Smooth muscle cell (in vitro differentiated cells): ENCODE measurements around the gene APOB. TPM values are rescaled to one million over a fixed set of nuclear protein-coding genes. Genes with fewer than 3 reads are reported as not detected.

Experiments used
- DNase-seq: peaks from one replicate; lab custom pipeline; 2025; ENCODE audit not compliant: unreplicated experiment; lab: John Stamatoyannopoulos, UW
- H2AFZ ChIP-seq: fragments of 200-600 bp; sonication (generic); 2 replicates; pipeline ENCODE4 v1.6.0; 2016; ENCODE audit warnings: antibody characterized with exemption, low read depth, mild to moderate bottlenecking
- H3F3A ChIP-seq: fragments of 200-600 bp; sonication (generic); 2 replicates; pipeline ENCODE4 v1.6.0; 2017; ENCODE audit warnings: antibody characterized with exemption, low read depth
- H3K27ac ChIP-seq: fragments of 200-600 bp; sonication (generic); 2 replicates; pipeline ENCODE4 v1.5.1; 2016; ENCODE audit warnings: low read depth, mild to moderate bottlenecking
- H3K27me3 ChIP-seq: fragments of 200-600 bp; sonication (generic); 2 replicates; pipeline ENCODE4 v1.6.1; 2016; ENCODE audit warnings: low read depth, mild to moderate bottlenecking
- H3K36me3 ChIP-seq: fragments of 200-600 bp; sonication (generic); 2 replicates; pipeline ENCODE4 v1.5.1; 2016; ENCODE audit warnings: low read depth
- H3K4me1 ChIP-seq: fragments of 200-600 bp; sonication (generic); 2 replicates; pipeline ENCODE4 v1.5.1; 2016; ENCODE audit warnings: low read depth
- H3K4me2 ChIP-seq: fragments of 200-600 bp; sonication (generic); 2 replicates; pipeline ENCODE4 v1.6.0; 2016; ENCODE audit warnings: mild to moderate bottlenecking
- H3K4me3 ChIP-seq: fragments of 200-600 bp; sonication (generic); 2 replicates; pipeline ENCODE4 v1.5.1; 2016; ENCODE audit warnings: mild to moderate bottlenecking
- H3K79me2 ChIP-seq: fragments of 200-600 bp; sonication (generic); 2 replicates; pipeline ENCODE4 v1.6.0; 2016; ENCODE audit warnings: low read depth, mild to moderate bottlenecking
- H3K9ac ChIP-seq: fragments of 200-600 bp; sonication (generic); 2 replicates; pipeline ENCODE4 v1.6.0; 2016; ENCODE audit warnings: low read depth
- H3K9me3 ChIP-seq: fragments of 200-600 bp; sonication (generic); replicated peaks from 2 replicates; pipeline ENCODE4 v1.5.1; 2016; ENCODE audit warnings: low read depth
- H4K20me1 ChIP-seq: fragments of 200-600 bp; sonication (generic); 2 replicates; pipeline ENCODE4 v1.6.0; 2016; ENCODE audit warnings: low read depth
- WGBS: methylation state at CpG from one replicate; pipeline ENCODE4 v1.1.7; 2016; ENCODE audit warnings: low lambda C conversion rate; 5-methylcytosine and 5-hydroxymethylcytosine counted together
- polyA plus RNA-seq: library from polyadenylated mRNA; unstranded; fragments of >200 nt; fragmentation: Nextera tagmentation; extraction: Ambion mirVana; gene quantifications from 2 replicates; pipeline ENCODE4 v1.2.1, GENCODE V29; 2016
- total RNA-seq: library from RNA; depleted of rRNA; stranded (reverse); fragments of >200 nt; gene quantifications from 2 replicates; pipeline ENCODE4 v1.2.3, GENCODE V29; 2014
- TF ChIP-seq, protein P1 (sequence below): fragments of 200-600 bp; sonication (generic); IDR thresholded peaks from 2 replicates; pipeline ENCODE4 v1.5.1; 2017; ENCODE audit warnings: borderline replicate concordance, mild to moderate bottlenecking, antibody characterized with exemption; ENCODE audit not compliant: insufficient read depth, poor library complexity, severe bottlenecking

APOB gene
- total and polyA plus RNA-seq, 2 experiments from 2014 or later: under 0.01 to 0.09 TPM

DNA sequence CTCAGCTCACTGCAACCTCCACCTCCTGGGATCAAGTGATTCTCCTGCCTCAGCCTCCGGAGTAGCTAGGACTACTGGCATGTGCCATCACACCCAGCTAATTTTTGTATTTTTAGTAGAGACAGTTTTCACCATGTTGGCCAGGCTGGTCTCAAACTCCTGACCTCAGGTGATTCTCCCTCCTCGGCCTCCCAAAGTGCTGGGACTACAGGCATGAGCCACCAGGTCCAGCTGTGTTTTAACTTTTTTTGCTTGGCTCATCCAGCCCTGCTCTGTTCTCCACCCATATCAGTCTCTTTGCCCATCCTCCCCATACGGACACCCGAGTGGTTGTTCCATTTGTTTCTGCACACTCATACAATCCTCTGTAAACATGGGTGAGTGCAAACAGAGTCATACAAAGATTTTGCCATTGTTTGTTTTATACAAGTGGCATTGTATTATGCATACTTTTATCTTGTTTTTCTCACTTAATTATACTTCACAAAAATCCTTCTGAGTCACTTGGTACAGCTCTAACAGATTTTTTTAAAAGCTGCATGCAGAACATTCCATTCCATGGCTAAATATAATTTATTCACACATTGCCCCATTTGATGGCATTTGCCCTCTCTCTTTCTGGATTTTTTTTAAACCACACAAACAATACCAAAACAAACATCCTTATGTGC is 5.3 kb downstream of the APOB start:
- 85% methylated on average over 4 of the region's 4 CpGs for WGBS
- H3K4me2 ChIP-seq: no peak overlapping the region
- no peak overlapping the region for H2AFZ ChIP-seq
- peaks cover 6% of the 10 kb centered on the region for H3K4me1 ChIP-seq
- no peaks in the 10 kb centered on the region for H3K9me3 ChIP-seq
- no peaks in the 10 kb centered on the region for H3K79me2 ChIP-seq
- DNase-seq: no peak
- H3F3A ChIP-seq: no peaks in the 10 kb centered on the region
- TF ChIP-seq, protein P1, sequence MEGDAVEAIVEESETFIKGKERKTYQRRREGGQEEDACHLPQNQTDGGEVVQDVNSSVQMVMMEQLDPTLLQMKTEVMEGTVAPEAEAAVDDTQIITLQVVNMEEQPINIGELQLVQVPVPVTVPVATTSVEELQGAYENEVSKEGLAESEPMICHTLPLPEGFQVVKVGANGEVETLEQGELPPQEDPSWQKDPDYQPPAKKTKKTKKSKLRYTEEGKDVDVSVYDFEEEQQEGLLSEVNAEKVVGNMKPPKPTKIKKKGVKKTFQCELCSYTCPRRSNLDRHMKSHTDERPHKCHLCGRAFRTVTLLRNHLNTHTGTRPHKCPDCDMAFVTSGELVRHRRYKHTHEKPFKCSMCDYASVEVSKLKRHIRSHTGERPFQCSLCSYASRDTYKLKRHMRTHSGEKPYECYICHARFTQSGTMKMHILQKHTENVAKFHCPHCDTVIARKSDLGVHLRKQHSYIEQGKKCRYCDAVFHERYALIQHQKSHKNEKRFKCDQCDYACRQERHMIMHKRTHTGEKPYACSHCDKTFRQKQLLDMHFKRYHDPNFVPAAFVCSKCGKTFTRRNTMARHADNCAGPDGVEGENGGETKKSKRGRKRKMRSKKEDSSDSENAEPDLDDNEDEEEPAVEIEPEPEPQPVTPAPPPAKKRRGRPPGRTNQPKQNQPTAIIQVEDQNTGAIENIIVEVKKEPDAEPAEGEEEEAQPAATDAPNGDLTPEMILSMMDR: no peak
- H3K27me3 ChIP-seq: peaks cover 15% of the 10 kb centered on the region
- H4K20me1 ChIP-seq: no peaks in the 10 kb centered on the region
- no peaks in the 10 kb centered on the region for H3K36me3 ChIP-seq
- H3K4me3 ChIP-seq: no peak overlapping the region
- no peak overlapping the region for H3K9ac ChIP-seq
- H3K27ac ChIP-seq: no peak overlapping the region

DNA sequence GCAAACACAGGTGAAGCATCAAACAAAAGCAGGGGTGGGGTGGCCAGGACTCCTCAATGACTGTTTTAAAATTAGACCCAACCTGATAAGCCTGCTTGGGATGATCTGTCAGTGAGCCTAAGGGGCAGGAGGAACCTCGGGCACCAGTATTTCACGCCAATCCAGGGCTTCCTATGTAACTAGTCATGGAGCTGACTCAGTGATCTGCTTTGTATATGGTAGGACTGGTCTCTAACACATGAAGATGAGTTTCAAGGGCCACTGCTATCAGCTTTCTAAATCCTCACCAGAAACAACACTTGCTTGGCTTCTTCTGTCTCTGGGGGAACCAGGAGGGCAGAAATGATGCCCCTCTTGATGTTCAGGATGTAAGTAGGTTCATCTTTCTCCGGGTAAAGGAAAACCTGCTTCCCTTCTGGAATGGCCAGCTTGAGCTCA is 6.2 kb downstream of the APOB start:
- Histone ChIP-seq H3K9me3 (no peaks in the 10 kb centered on the region), H3K36me3 (no peaks in the 10 kb centered on the region), H3K4me1 (no peaks in the 10 kb centered on the region), H3K79me2 (no peaks in the 10 kb centered on the region), H3K4me2 (no peak overlapping the region), H4K20me1 (no peaks in the 10 kb centered on the region), H3K27ac (no peak overlapping the region), H2AFZ (no peak overlapping the region), H3F3A (no peaks in the 10 kb centered on the region), H3K27me3 (peaks cover 9% of the 10 kb centered on the region), H3K9ac (no peak overlapping the region), H3K4me3 (no peak overlapping the region)
- no peak for DNase-seq
- TF ChIP-seq, protein P1: no peak
- 80% methylated on average over 3 of the region's 3 CpGs for WGBS

DNA sequence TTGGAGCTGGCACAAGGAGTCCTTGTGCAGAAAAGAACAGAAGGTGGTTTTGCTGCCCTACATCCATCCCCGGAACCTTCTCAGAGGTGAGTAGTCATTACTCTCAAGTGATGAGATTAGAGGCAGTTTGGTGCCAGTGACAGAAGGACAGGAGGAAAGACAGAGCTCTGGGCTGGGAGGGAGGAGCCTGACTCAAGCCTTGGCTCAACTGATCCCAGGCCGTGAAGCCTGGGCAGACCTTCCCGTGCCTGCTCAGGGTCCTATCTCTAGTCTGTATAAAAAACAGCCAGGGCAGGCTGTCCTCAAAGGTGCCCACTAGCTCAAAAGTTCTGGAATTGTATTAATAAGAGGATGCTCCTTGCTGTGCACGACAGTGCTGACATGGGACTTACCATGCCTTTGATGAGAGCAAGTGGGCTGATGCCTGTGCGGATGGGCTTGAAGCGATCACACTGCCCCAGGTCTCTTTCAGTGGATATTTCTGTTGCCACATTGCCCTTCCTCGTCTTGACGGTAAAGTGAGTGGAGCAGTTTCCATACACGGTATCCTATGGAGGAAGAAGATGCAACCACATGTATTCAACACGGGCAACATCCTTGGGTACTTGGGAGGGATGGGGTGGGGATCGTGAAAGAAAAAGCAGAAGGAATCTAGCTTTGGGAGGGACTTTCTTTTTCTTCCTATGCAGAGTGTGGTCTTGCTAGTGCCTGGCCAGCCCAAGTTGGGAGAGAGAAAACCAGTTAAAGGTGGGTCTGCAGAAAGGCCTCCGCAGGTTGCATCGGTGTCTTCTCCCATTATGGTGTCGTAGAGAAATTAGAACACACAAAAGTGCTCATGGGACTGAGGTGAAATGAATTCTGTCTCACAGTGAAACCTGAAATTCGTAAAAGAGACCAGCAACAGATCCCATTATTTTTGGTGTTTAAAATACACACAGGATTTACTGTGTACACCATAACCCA is 6.9 kb downstream of the APOB start:
- Histone ChIP-seq H3K4me1 (no peaks in the 10 kb centered on the region), H3K4me3 (no peak overlapping the region), H2AFZ (no peak overlapping the region), H3K27ac (no peak overlapping the region), H3K9ac (no peak overlapping the region), H3K79me2 (no peaks in the 10 kb centered on the region), H3K36me3 (no peaks in the 10 kb centered on the region), H3F3A (no peaks in the 10 kb centered on the region), H4K20me1 (no peaks in the 10 kb centered on the region), H3K27me3 (peaks cover 9% of the 10 kb centered on the region), H3K4me2 (no peak overlapping the region), H3K9me3 (no peaks in the 10 kb centered on the region)
- no peak for DNase-seq
- 88% methylated on average over 15 of the region's 15 CpGs for WGBS
- TF ChIP-seq, protein P1: no peak
